Caco-2 (cell line): ENCODE measurements around the gene MOXD1. TPM values are rescaled to one million over a fixed set of nuclear protein-coding genes. Genes with fewer than 3 reads are reported as not detected.

Experiments used
- BruUV-seq: library from RNA; stranded (reverse); fragments of 400-500 nt; replicated peaks from 2 replicates; lab custom pipeline; 2021; lab: Mats Ljungman, UMichigan
- CTCF ChIA-PET: fragments of 300-600 bp; sonication (Branson Sonifier 250); formaldehyde crosslinking; loops from one replicate; lab custom pipeline; 2022; ENCODE audit warnings: antibody characterized with exemption; lab: Charles Lee
- POLR2A ChIA-PET: fragments of 300-600 bp; sonication (Branson Sonifier 250); formaldehyde crosslinking; loops from one replicate; lab custom pipeline; 2022; ENCODE audit warnings: antibody characterized with exemption; lab: Charles Lee
- DNase-seq, 2 experiments: peaks; one replicate each; pipeline versions ENCODE4 v3.0.0 to v3.0.0-alpha.2; 2020 to 2022
- H3K27me3 ChIP-seq: replicated peaks from 2 replicates; pipeline ENCODE4 v1.6.0; 2011; ENCODE audit warnings: low read length; ENCODE audit not compliant: control insufficient read depth, insufficient read depth
- H3K36me3 ChIP-seq: 2 replicates; pipeline ENCODE4 v1.5.1; 2011; ENCODE audit warnings: low read length; ENCODE audit not compliant: control insufficient read depth, insufficient read depth
- H3K4me1 ChIP-seq: fragments of 250-450 bp; sonication (Bioruptor Pico); 2 replicates; pipeline ENCODE4 v1.5.1; 2020; ENCODE audit warnings: mild to moderate bottlenecking
- H3K4me3 ChIP-seq: 2 replicates; pipeline ENCODE4 v1.5.1; 2011; ENCODE audit warnings: low read depth, mild to moderate bottlenecking, control low read depth, low read length
- H3K9me3 ChIP-seq: fragments of 250-450 bp; sonication (Bioruptor Pico); 2 replicates; pipeline ENCODE4 v1.5.1; 2020; ENCODE audit warnings: mild to moderate bottlenecking, moderate library complexity
- H3K27ac Mint-ChIP-seq: one replicate; pipeline ENCODE4 v1.8.0; 2022; ENCODE audit warnings: mixed read lengths; ENCODE audit not compliant: unreplicated experiment
- H3K27me3 Mint-ChIP-seq: one replicate; pipeline ENCODE4 v1.8.0; 2022; ENCODE audit warnings: mixed read lengths; ENCODE audit not compliant: insufficient read depth, unreplicated experiment
- H3K36me3 Mint-ChIP-seq: one replicate; pipeline ENCODE4 v1.8.0; 2022; ENCODE audit warnings: mild to moderate bottlenecking, mixed read lengths; ENCODE audit not compliant: insufficient read depth, unreplicated experiment
- H3K4me1 Mint-ChIP-seq: one replicate; pipeline ENCODE4 v1.8.0; 2022; ENCODE audit warnings: low read depth, mixed read lengths; ENCODE audit not compliant: unreplicated experiment
- H3K4me3 Mint-ChIP-seq: one replicate; pipeline ENCODE4 v1.8.0; 2022; ENCODE audit warnings: mild to moderate bottlenecking, moderate library complexity, mixed read lengths; ENCODE audit not compliant: unreplicated experiment
- H3K9me3 Mint-ChIP-seq: one replicate; pipeline ENCODE4 v1.8.0; 2022; ENCODE audit warnings: mixed read lengths; ENCODE audit not compliant: unreplicated experiment
- intact Hi-C: fragments of 100-400 bp; cut with micrococcal nuclease; formaldehyde crosslinking; loops from one replicate; pipeline ENCODE4 v1.10.0; 2022; ENCODE audit not compliant: unreplicated experiment
- total RNA-seq: library from RNA; stranded (reverse); gene quantifications from 2 replicates; pipeline ENCODE4 v1.2.3, GENCODE V29; 2022
- TF ChIP-seq, protein P1 (sequence below), 2 experiments: fragments of 200-600 bp in 1 of 2; IDR thresholded peaks; 1 replicate in 1 of 2; 2 replicates in 1 of 2; pipeline versions ENCODE4 v1.5.1 to v1.8.0; 2011 to 2022; ENCODE audit warnings: antibody characterized with exemption in 1 of 2, control low read depth in 1 of 2, inconsistent platforms in 1 of 2, low read depth in 1 of 2, low read length in 1 of 2, mild to moderate bottlenecking in 1 of 2, moderate library complexity in 1 of 2; ENCODE audit not compliant: insufficient read depth in 1 of 2, severe bottlenecking in 1 of 2, unreplicated experiment in 1 of 2

MOXD1 gene
- total RNA-seq, 1 experiment from 2014 or later: 0.09 TPM

DNA sequence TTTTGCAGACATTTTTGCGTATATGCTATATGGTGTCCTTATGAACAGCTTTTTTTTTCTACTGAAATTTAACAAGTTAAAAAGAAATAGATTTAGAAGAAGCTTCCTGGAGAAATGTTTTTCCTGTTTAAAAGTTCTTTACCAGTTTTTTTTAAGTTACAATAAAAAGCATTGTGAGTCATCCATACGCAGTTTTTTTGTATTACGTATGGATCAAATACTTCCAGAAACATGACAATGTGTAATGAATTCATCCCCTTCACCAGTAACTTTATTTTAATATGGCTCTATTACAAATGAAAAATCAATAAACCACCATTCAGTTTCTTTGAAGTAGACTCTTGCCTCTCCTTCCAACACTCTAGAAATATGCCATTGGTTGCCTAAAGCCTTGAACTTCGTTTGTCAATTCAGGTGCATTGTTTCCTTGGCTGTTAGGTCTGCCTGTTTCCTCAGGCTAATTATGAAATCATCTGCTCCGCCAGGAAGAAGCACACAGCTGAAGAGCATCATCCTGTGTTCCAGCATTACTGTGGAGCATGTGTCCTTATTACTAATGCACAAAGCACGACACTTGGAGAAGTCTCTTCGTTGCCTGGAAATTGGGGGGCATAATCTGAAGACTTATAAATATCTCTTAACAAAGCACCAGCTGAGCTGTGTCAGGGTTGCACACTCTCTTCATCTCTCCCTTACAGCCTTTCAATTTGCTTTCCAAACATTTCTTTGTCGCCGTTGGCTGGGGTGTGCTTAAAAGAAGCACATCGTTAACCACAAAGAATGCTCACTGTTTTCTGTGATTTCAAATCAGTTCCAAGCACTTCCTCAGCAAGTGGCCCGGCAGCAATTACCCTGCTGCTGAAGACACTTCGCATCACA lies 9.6 kb downstream of the MOXD1 start:
- H3K27ac Mint-ChIP-seq: no peak overlapping the region
- Histone ChIP-seq H3K36me3 (no peaks in the 10 kb centered on the region), H3K9me3 (no peaks in the 10 kb centered on the region), H3K4me1 (no peaks in the 10 kb centered on the region), H3K4me3 (no peak overlapping the region), H3K27me3 (no peaks in the 10 kb centered on the region)
- intact Hi-C loops: loop anchor here (1.0 kb wide), 1 partner anchor 91 kb away; no protein-coding TSS in a partner anchor
- TF ChIP-seq, protein P1, sequence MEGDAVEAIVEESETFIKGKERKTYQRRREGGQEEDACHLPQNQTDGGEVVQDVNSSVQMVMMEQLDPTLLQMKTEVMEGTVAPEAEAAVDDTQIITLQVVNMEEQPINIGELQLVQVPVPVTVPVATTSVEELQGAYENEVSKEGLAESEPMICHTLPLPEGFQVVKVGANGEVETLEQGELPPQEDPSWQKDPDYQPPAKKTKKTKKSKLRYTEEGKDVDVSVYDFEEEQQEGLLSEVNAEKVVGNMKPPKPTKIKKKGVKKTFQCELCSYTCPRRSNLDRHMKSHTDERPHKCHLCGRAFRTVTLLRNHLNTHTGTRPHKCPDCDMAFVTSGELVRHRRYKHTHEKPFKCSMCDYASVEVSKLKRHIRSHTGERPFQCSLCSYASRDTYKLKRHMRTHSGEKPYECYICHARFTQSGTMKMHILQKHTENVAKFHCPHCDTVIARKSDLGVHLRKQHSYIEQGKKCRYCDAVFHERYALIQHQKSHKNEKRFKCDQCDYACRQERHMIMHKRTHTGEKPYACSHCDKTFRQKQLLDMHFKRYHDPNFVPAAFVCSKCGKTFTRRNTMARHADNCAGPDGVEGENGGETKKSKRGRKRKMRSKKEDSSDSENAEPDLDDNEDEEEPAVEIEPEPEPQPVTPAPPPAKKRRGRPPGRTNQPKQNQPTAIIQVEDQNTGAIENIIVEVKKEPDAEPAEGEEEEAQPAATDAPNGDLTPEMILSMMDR (IDR thresholded peaks at IDR 0.05; ENCODE audit: insufficient read depth in 1 of 2, low read depth in 1 of 2, low read length in 1 of 2, severe bottlenecking in 1 of 2, unreplicated experiment in 1 of 2): no peak
- POLR2A ChIA-PET: no interaction called here
- no peaks in the 10 kb centered on the region for H3K9me3 Mint-ChIP-seq
- DNase-seq: no peak
- peaks cover 21% of the 10 kb centered on the region for H3K27me3 Mint-ChIP-seq
- CTCF ChIA-PET: interaction anchor here (1.3 kb wide), 1 partner anchor 93 kb away, joined by 5 read pairs; no protein-coding TSS in a partner anchor
- no TSS peak for BruUV-seq
- H3K4me1 Mint-ChIP-seq: no peaks in the 10 kb centered on the region
- no peak overlapping the region for H3K4me3 Mint-ChIP-seq
- H3K36me3 Mint-ChIP-seq: no peaks in the 10 kb centered on the region

DNA sequence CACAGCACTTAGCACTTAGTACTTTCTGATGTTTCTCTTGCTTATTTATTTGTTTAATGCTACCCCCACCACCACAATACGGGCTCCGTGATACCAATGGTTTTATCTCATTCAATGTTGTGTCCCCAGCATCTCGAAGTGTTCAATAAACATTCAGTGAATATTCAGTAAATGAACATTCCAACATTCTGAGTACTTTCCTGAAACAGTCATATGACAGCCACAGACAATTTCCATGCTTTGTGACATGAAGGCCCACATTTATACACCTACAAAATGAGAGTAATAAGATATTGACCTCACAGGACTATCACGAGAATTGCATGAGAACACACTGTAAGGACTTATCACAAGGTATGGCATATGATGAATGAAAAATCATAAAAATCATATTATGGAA lies 10.8 kb downstream of the MOXD1 start:
- H3K36me3 ChIP-seq: no peaks in the 10 kb centered on the region
- CTCF ChIA-PET: no interaction called here
- H3K4me3 ChIP-seq: no peak overlapping the region
- no peak overlapping the region for H3K27ac Mint-ChIP-seq
- H3K9me3 Mint-ChIP-seq: no peaks in the 10 kb centered on the region
- POLR2A ChIA-PET: no interaction called here
- no peaks in the 10 kb centered on the region for H3K27me3 ChIP-seq
- H3K9me3 ChIP-seq: no peaks in the 10 kb centered on the region
- H3K27me3 Mint-ChIP-seq: peaks cover 16% of the 10 kb centered on the region
- H3K36me3 Mint-ChIP-seq: no peaks in the 10 kb centered on the region
- no TSS peak for BruUV-seq
- DNase-seq: no peak
- no peaks in the 10 kb centered on the region for H3K4me1 Mint-ChIP-seq
- TF ChIP-seq, protein P1 (IDR thresholded peaks at IDR 0.05; ENCODE audit: insufficient read depth in 1 of 2, low read depth in 1 of 2, low read length in 1 of 2, severe bottlenecking in 1 of 2, unreplicated experiment in 1 of 2): no peak
- no peak overlapping the region for H3K4me3 Mint-ChIP-seq
- no peaks in the 10 kb centered on the region for H3K4me1 ChIP-seq
- intact Hi-C loops: no loop called here

DNA sequence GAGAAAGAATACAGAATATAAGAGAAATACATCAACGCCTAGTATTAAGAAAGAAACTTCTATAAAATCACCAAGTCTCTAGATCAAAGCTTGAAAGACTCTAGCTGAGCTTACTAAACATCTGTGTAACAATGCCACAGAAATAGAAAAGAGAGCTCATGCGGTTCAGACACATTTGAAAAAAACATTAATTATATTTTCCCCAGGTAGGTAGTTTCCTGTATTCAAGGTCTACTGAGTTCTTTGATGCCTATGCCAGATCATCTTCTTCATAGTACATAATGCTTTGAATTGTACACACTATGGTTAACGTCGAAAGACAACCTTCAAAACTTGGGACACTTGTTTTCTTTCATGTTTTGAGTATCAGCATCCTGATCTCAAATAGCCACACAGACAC lies 11.3 kb downstream of the MOXD1 start:
- Mint-ChIP-seq H3K4me1 (no peaks in the 10 kb centered on the region), H3K9me3 (no peaks in the 10 kb centered on the region), H3K36me3 (no peaks in the 10 kb centered on the region), H3K4me3 (no peak overlapping the region), H3K27me3 (peaks cover 12% of the 10 kb centered on the region), H3K27ac (no peak overlapping the region)
- BruUV-seq: no TSS peak
- TF ChIP-seq, protein P1 (IDR thresholded peaks at IDR 0.05; ENCODE audit: insufficient read depth in 1 of 2, low read depth in 1 of 2, low read length in 1 of 2, severe bottlenecking in 1 of 2, unreplicated experiment in 1 of 2): no peak
- DNase-seq: no peak
- ChIA-PET CTCF (interaction anchor here (0.5 kb wide), 1 partner anchor 36 kb away, joined by 9 read pairs; no protein-coding TSS in a partner anchor), POLR2A (no interaction called here)
- Histone ChIP-seq H3K4me3 (no peak overlapping the region), H3K4me1 (no peaks in the 10 kb centered on the region), H3K9me3 (no peaks in the 10 kb centered on the region), H3K27me3 (no peaks in the 10 kb centered on the region), H3K36me3 (no peaks in the 10 kb centered on the region)
- intact Hi-C loops: no loop called here
